Activated naive CD8-positive, alpha-beta T cell (primary cell): ENCODE measurements around the gene ACVR1.

Source experiments
- H3K27ac Mint-ChIP-seq: one replicate; pipeline ENCODE4 v1.8.0; 2021; ENCODE audit warnings: mixed read lengths
- H3K27me3 Mint-ChIP-seq: one replicate; pipeline ENCODE4 v1.8.0; 2021; ENCODE audit warnings: mixed read lengths
- H3K36me3 Mint-ChIP-seq: one replicate; pipeline ENCODE4 v1.8.0; 2021; ENCODE audit warnings: mixed read lengths
- H3K4me1 Mint-ChIP-seq: one replicate; pipeline ENCODE4 v1.8.0; 2021; ENCODE audit warnings: low read depth, mixed read lengths
- H3K4me3 Mint-ChIP-seq: one replicate; pipeline ENCODE4 v1.8.0; 2021; ENCODE audit warnings: mild to moderate bottlenecking, mixed read lengths
- H3K9me3 Mint-ChIP-seq: one replicate; pipeline ENCODE4 v1.8.0; 2021; ENCODE audit warnings: low read depth, mixed read lengths

ACVR1 gene

DNA sequence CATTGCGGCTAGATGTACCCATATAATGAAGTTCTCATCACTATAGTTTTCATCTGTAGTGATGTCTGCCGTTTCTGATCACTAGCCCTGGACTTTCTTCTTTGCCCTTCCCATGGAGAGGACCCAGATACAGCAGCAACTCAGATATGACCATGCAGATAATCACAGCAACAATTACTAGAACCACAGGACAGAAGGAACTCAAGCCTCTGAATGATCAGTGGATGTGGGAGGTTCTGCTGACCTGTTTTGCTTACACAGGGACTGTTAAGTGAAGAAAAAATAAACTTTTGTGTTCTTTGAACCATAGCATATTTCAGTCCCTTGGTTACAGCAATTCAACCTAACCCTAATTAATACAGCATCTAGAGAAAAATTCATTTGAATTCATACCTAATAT is 62.7 kb downstream of the ACVR1 start:
- Mint-ChIP-seq H3K4me3 (no peak overlapping the region), H3K4me1 (peaks cover 8% of the 10 kb centered on the region), H3K36me3 (peaks cover 39% of the 10 kb centered on the region), H3K27me3 (no peaks in the 10 kb centered on the region), H3K9me3 (no peaks in the 10 kb centered on the region), H3K27ac (no peak overlapping the region)

GRCh38 chr2:157810037-157810436 is 66.1 kb downstream of the ACVR1 start:
- peaks cover 19% of the 10 kb centered on the region for H3K4me1 Mint-ChIP-seq
- no peak overlapping the region for H3K27ac Mint-ChIP-seq
- no peak overlapping the region for H3K4me3 Mint-ChIP-seq
- H3K27me3 Mint-ChIP-seq: no peaks in the 10 kb centered on the region
- H3K36me3 Mint-ChIP-seq: peaks cover 34% of the 10 kb centered on the region
- no peaks in the 10 kb centered on the region for H3K9me3 Mint-ChIP-seq

GRCh38 chr2:157809212-157809611 is 66.9 kb downstream of the ACVR1 start:
- H3K4me1 Mint-ChIP-seq: peaks cover 21% of the 10 kb centered on the region
- peaks cover 37% of the 10 kb centered on the region for H3K36me3 Mint-ChIP-seq

GRCh38 chr2:157808421-157808820 is 67.7 kb downstream of the ACVR1 start:
- Mint-ChIP-seq H3K27ac (no peak overlapping the region), H3K4me3 (no peak overlapping the region), H3K27me3 (no peaks in the 10 kb centered on the region), H3K4me1 (peaks cover 21% of the 10 kb centered on the region), H3K9me3 (no peaks in the 10 kb centered on the region), H3K36me3 (peaks cover 34% of the 10 kb centered on the region)

More at GRCh38 chr2:157809212-157809611, 66.9 kb downstream of the ACVR1 start:
- H3K9me3 Mint-ChIP-seq: no peaks in the 10 kb centered on the region
- no peak overlapping the region for H3K4me3 Mint-ChIP-seq
- H3K27me3 Mint-ChIP-seq: no peaks in the 10 kb centered on the region
- no peak overlapping the region for H3K27ac Mint-ChIP-seq

DNA sequence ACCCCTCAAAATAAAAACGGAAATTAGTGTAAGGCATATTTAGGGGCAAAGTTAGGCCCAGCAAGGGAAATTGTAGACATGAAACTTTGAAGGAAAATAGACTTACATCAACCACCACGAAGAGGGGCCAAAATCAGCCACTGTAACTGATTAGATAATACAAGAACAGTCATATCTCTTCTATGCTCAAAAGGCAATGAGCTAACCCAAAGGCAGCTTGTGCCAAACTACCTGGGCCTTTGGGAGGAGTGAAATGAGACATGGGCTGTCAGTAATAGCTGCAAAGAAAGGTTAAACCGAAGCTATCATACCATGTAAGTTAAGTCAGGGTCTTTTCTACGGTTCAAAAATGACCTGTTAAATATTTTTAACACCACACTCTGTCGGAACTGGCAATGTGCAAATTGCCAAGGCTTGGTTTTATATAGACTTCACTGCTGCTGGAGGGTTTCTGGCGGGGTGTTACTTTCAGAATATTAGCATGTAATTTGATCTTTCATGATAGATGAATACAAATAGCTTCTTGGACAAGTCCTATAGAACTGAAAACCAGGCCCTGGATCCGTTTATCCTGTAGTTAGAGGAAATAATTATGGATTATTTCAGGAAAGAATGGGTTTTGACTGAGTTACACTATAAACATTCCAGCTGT is 69.6 kb downstream of the ACVR1 start:
- no peak overlapping the region for H3K4me3 Mint-ChIP-seq
- H3K4me1 Mint-ChIP-seq: peaks cover 19% of the 10 kb centered on the region
- H3K9me3 Mint-ChIP-seq: no peaks in the 10 kb centered on the region

GRCh38 chr2:157805519-157805918 is 70.6 kb downstream of the ACVR1 start:
- Mint-ChIP-seq H3K27ac (no peak overlapping the region), H3K4me3 (no peak overlapping the region), H3K36me3 (peaks cover 26% of the 10 kb centered on the region), H3K4me1 (peaks cover 14% of the 10 kb centered on the region), H3K27me3 (no peaks in the 10 kb centered on the region), H3K9me3 (no peaks in the 10 kb centered on the region)

More for the DNA sequence above, 69.6 kb downstream of the ACVR1 start:
- no peak overlapping the region for H3K27ac Mint-ChIP-seq
- no peaks in the 10 kb centered on the region for H3K27me3 Mint-ChIP-seq
- peaks cover 27% of the 10 kb centered on the region for H3K36me3 Mint-ChIP-seq

DNA sequence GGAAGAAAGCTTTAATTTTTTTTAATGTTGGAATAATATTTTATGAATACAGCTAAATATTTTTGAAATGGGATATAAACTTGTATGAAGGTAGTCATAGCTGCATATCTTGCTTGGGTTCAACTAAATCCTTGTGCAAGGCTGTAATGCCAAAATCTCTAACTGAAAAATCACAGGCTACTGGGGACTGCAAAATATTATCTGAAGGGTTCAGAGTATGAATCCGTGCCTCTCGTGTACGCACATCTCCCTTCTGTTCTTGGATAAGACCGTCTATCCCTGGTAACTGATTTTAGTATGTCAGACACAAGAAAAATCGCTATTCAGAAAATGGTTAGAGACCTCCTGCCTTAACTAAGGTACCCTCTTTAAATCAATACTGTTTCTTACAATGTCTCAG is 71.8 kb downstream of the ACVR1 start:
- H3K27ac Mint-ChIP-seq: no peak overlapping the region
- no peaks in the 10 kb centered on the region for H3K9me3 Mint-ChIP-seq
- peaks cover 28% of the 10 kb centered on the region for H3K36me3 Mint-ChIP-seq
- peaks cover 13% of the 10 kb centered on the region for H3K4me1 Mint-ChIP-seq
- H3K4me3 Mint-ChIP-seq: no peak overlapping the region
- H3K27me3 Mint-ChIP-seq: no peaks in the 10 kb centered on the region

DNA sequence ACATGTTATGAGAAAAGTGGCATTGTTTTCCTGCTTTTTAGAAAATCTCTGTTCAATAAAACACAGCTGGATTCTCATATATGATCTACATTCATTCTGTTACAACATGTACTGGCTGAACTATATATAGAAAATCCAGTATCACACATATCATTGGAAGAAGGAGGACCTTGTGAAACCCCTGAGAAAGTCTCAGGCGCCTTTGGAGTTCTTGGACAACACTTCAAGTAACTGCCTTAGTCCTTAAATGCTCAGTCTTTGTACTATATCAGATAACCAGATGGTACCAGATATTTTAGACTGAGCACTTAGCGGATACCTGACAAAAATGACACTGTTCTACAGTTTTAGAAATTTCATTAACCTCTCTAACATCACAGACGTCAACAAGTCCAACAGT is 72.2 kb downstream of the ACVR1 start:
- Mint-ChIP-seq H3K4me3 (no peak overlapping the region), H3K27ac (no peak overlapping the region), H3K36me3 (peaks cover 28% of the 10 kb centered on the region), H3K9me3 (no peaks in the 10 kb centered on the region), H3K4me1 (peaks cover 13% of the 10 kb centered on the region), H3K27me3 (no peaks in the 10 kb centered on the region)

- Mint-ChIP-seq H3K4me1 (peaks cover 13% of the 10 kb centered on the region), H3K9me3 (no peaks in the 10 kb centered on the region), H3K27me3 (no peaks in the 10 kb centered on the region), H3K27ac (no peak overlapping the region), H3K36me3 (peaks cover 28% of the 10 kb centered on the region), H3K4me3 (no peak overlapping the region)
Observed at GRCh38 chr2:157803476-157803875, 72.7 kb downstream of the ACVR1 start.

- Mint-ChIP-seq H3K36me3 (peaks cover 32% of the 10 kb centered on the region), H3K4me1 (peaks cover 2% of the 10 kb centered on the region), H3K4me3 (no peak overlapping the region), H3K27ac (no peak overlapping the region), H3K27me3 (no peaks in the 10 kb centered on the region), H3K9me3 (no peaks in the 10 kb centered on the region)
Observed at GRCh38 chr2:157800838-157801495, 75.2 kb downstream of the ACVR1 start.

- no peaks in the 10 kb centered on the region for H3K27me3 Mint-ChIP-seq
- no peaks in the 10 kb centered on the region for H3K9me3 Mint-ChIP-seq
Observed at GRCh38 chr2:157793053-157793612, 83.0 kb downstream of the ACVR1 start.

DNA sequence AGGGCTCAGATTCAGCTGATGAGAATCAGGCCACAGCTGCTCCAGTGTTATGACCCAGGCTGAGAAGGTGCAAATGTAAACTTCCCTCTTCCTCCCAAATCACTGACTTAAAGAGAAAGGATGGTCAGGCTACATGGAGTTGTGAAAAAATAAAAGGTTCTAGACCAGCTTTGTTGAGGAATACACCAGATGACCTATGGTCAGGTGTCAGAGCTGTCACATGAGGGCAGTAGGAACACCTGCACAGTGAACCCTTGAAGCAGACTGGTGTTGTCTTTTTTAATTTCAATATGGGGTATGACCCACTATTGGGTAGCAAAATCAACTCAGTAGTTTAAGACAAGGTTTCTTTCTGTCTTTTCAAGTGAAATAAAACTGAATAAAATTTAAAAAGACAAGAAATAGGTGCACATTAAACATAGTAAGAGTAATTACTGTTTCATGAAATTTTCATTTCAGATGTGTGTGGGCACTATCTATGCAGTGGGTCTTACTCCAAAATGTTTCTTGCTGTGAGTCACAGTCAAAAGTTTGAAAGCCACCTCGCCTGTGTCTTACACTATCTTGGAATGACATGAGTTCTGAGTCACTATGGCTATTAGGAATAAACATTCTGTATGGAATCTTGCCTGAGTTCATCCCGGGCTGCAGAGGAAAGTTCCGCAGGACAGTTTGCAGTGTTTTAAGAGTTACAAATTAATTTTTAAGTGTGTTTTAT is 83.6 kb downstream of the ACVR1 start:
- Mint-ChIP-seq H3K9me3 (no peaks in the 10 kb centered on the region), H3K27ac (no peak overlapping the region), H3K36me3 (peaks cover 13% of the 10 kb centered on the region), H3K4me1 (peaks cover 14% of the 10 kb centered on the region), H3K4me3 (no peak overlapping the region), H3K27me3 (no peaks in the 10 kb centered on the region)

More at GRCh38 chr2:157793053-157793612, 83.0 kb downstream of the ACVR1 start:
- Mint-ChIP-seq H3K27ac (peak overlapping the region; percentile 0), H3K4me1 (peaks cover 14% of the 10 kb centered on the region), H3K4me3 (no peak overlapping the region), H3K36me3 (peaks cover 18% of the 10 kb centered on the region)

- H3K4me1 Mint-ChIP-seq: peaks cover 17% of the 10 kb centered on the region
- H3K27ac Mint-ChIP-seq: no peak overlapping the region
- no peak overlapping the region for H3K4me3 Mint-ChIP-seq
- no peaks in the 10 kb centered on the region for H3K27me3 Mint-ChIP-seq
- peaks cover 9% of the 10 kb centered on the region for H3K36me3 Mint-ChIP-seq
- no peaks in the 10 kb centered on the region for H3K9me3 Mint-ChIP-seq
Observed at GRCh38 chr2:157790780-157791179, 85.3 kb downstream of the ACVR1 start.

- no peak overlapping the region for H3K4me3 Mint-ChIP-seq
- no peaks in the 10 kb centered on the region for H3K9me3 Mint-ChIP-seq
- no peak overlapping the region for H3K27ac Mint-ChIP-seq
- H3K36me3 Mint-ChIP-seq: peaks cover 9% of the 10 kb centered on the region
- H3K4me1 Mint-ChIP-seq: peaks cover 20% of the 10 kb centered on the region
- no peaks in the 10 kb centered on the region for H3K27me3 Mint-ChIP-seq
Observed at GRCh38 chr2:157789933-157790511, 86.1 kb downstream of the ACVR1 start.

GRCh38 chr2:157789256-157789655 is 86.9 kb downstream of the ACVR1 start:
- Mint-ChIP-seq H3K9me3 (no peaks in the 10 kb centered on the region), H3K27me3 (no peaks in the 10 kb centered on the region), H3K36me3 (peaks cover 8% of the 10 kb centered on the region), H3K4me3 (no peak overlapping the region), H3K27ac (no peak overlapping the region), H3K4me1 (peaks cover 26% of the 10 kb centered on the region)
